ENCODE results near the gene RNF214.

GRCh38 chr11:117222991-117223740, 9.3 kb upstream of the RNF214 start:
- TF ChIP-seq TOX (CRISPR knock-in tag; IDR thresholded peaks at IDR 0.05; ENCODE audit: borderline replicate concordance) (no peak), OSR1 (CRISPR knock-in tag; IDR thresholded peaks at IDR 0.05) (no peak), ZFP30 (CRISPR knock-in tag; IDR thresholded peaks at IDR 0.05) (no peak), PATZ1 (CRISPR knock-in tag; IDR thresholded peaks at IDR 0.05; ENCODE audit: borderline replicate concordance) (no peak), ZC3H10 (CRISPR knock-in tag; IDR thresholded peaks at IDR 0.05) (no peak), ARNTL (CRISPR knock-in tag; IDR thresholded peaks at IDR 0.05; ENCODE audit: borderline replicate concordance, low read depth) (no peak), ZNF565 (CRISPR knock-in tag; conservative IDR thresholded peaks at IDR 0.05; ENCODE audit: low read depth) (no peak), CSRNP3 (CRISPR knock-in tag; IDR thresholded peaks at IDR 0.05) (no peak), CREB5 (CRISPR knock-in tag; IDR thresholded peaks at IDR 0.05; ENCODE audit: low read depth) (no peak), ZNF8 (CRISPR knock-in tag; IDR thresholded peaks at IDR 0.05) (no peak), PPARA (CRISPR knock-in tag; IDR thresholded peaks at IDR 0.05; ENCODE audit: borderline replicate concordance) (no peak)

All from SK-N-SH treated with all-trans-retinoic acid at 6 μM for 48 hours (cell line).